GM19238 (cell line): ENCODE results near the gene TRIM38.
"Not testable (repeated sequence)": the region's sequence is repeated elsewhere in the genome, so short reads cannot be mapped to it uniquely, and the experiment has no call there.

Source experiments
- DNase-seq: peaks from one replicate; pipeline ENCODE4 v3.0.0; 2011; ENCODE audit warnings: low spot score; ENCODE audit not compliant: insufficient read length

Gene TRIM38

DNA sequence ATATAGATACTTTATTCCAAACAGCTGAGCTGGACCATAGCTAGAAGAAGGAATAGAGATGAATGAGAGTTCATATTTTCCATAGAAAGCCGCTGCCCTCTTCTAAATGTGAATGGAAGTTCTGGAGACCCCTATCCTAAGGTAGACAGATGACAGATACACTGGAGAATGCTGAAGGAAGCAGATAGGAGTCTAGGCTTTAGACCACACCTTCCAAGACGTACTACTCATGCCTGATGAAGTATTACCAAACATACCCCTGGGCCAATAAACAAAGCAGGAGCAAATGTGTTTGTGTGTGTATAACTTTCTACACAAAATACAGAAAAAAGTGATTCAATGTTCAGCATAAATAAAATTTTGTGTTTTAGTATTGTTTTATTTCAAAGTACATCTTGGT is 23.0 kb upstream of the TRIM38 start:
- DNase-seq: no peak

DNA sequence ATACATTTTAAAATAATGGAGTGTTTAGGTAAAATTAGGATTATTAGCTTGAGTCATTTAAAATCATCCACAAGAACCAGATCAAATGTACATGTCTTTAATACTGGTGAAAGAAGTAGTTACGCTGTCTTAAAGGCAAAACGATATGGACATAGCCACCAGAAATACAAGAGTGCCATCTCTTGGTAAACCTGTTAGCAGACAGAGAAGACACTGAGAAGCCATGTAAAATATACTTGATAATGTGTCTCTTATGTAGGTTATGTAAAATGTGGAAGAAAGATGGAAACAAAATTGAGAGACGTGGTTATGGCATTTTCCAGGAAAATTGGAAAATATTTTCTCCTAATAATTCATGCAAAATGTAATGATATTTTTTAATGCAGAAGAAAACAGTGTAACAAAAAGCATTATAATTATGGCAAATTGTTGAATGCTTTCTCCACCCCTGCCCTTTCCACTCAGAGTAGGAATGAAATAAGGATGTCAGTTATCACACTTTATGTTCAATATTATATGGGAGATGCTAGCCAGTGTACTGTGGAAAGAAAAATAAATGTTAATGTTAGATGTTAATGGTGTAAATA is 19.9 kb upstream of the TRIM38 start:
- no peak for DNase-seq

DNA sequence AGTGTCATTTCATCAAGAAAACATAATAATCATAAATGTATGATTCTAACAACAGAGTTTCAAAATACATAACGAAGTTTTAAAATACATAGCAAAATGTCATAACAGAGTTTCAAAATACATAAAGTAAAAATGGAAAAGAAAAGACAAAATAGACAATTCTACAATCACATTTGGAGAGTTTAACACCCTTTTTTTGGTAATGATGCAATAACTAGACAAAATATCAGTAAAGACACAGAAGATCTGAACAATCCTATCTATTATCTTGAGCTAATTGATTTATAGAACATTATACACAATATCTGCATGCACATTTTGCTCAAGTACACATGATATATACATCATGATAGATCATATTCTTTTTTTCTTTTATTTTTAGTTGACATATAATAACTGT is 18.7 kb upstream of the TRIM38 start:
- no peak for DNase-seq

DNA sequence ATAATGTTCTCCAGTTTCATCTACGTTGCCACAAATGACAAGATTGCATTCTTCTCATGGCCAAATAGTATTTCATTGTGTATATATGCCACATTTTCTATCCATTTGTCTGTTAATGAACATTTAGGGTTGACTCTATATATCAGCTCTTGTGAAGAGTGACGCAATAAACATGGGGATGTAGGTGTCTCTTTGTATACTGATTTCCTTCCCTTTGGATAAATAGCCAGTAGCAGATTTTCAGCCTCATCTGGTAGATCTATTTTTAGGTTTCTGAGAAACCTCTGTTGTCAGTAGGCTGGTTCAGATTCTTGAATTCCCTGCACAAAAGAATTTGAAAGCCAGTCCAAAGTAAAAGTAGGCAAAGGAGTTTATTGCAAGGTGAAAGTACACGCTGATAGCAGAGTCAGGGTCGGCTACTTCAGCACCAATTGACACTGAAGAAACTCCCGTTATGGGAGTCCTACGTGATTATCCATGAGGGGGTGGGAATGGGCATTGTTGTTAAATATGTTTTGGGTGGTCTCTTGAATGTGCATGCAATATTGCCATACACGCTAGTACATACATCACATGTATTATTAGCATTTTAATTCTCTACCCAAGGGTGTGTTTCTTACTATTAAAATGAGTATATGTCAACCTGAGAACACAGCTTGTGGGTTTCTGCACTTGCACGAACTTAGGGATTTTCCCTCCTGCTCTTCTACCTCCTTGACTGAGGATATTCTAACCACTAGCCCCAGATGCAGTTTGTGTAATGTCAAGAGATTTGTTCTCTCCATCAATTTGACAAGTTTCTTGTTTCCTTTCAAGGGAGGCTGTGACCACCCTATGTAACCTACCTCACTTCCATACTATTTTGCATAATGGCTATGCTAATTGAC is 17.7 kb upstream of the TRIM38 start:
- no peak for DNase-seq

DNA sequence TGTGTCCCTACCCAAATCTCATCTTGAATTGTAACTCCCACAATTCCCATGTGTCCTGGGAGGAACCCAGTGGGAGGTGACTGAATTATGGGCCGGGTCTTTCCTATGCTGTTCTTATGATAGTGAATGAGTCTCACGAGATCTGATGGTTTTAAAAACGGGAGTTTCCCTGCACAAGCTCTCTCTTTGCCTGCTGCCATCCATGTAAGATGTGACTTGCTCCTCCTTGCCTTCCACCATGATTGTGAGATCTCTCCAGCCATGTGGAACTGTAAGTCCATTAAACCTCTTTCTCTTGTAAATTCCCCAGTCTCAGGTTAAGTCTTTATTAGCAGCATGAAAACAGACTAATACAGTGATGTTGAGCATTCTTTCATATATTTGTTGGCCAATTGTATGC is 16.9 kb upstream of the TRIM38 start:
- not testable (repeated sequence) for DNase-seq

DNA sequence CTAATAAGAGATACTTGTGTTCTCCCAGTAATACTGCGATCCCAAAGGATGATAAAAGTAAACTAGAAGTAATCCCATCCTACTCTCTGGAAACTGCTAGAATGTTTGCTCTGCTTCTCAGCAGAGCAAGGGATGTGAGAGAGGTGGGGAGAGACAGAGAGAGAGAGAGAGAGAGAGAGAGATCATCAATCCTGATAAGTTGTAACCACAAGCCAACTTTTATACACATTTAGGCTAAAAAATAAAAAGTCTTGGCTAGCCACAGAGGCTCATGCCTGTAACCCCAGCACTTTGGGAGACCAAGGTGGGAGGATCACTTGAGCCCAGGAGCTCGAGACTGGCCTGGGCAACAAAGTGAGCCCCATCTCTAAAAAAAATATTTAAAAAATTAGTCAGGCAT is 16.0 kb upstream of the TRIM38 start:
- DNase-seq: no peak

DNA sequence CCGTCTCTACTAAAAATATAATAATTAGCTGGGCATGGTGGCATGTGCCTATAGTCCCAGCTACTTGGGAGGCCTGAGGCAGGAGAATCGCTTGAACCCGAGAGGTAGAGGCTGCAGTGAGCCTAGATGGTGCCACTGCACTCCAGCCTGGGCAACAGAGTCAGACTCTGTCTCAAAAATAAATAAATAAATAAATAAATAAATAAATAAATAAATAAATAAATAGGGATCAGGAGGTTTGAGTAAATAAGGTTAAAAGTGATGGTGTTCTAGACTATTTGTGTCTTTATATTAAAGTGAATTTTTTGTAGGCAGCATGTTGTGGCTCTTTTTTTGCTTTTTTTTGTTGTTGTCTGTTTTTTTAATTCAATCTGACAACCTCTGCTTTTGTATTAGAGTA is 15.1 kb upstream of the TRIM38 start:
- DNase-seq: not testable (repeated sequence)

DNA sequence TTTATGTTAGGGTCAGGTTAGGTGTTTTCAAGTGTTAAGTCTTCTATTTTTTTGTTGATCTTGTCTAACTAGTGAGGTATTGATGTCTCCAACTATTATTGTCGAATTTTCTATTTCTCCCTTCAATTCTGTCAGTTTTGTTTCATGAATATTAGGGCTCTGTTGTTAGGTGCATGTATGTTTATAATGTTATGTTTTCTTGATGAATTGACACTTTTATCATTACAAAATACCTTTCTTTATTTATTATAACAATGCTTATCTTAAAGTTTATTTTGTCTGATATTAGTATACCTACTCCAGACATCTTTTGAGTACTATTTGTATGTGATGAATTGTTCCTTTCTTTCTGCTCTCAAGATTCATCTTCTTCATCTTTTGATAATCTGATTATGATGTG is 12.9 kb upstream of the TRIM38 start:
- DNase-seq: no peak

DNA sequence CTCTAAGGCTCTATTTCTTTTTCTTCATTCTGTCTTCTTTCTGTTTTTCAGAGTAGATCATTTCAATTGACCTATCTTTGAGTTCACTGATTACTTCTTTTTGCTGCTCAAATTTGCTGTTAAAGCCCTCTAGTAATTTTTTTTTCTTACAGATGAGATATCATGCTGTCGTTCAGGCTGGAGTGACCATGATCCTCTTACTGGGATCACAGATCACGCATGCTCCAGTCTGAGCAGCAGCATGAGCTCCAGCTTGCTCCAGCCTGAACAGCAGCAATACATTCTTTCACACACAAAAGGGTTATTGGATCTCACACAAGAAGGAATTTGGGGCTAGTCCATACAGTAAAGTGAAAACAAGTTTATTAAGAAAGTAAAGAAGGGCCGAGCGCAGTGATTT is 12.3 kb upstream of the TRIM38 start:
- DNase-seq: no peak

DNA sequence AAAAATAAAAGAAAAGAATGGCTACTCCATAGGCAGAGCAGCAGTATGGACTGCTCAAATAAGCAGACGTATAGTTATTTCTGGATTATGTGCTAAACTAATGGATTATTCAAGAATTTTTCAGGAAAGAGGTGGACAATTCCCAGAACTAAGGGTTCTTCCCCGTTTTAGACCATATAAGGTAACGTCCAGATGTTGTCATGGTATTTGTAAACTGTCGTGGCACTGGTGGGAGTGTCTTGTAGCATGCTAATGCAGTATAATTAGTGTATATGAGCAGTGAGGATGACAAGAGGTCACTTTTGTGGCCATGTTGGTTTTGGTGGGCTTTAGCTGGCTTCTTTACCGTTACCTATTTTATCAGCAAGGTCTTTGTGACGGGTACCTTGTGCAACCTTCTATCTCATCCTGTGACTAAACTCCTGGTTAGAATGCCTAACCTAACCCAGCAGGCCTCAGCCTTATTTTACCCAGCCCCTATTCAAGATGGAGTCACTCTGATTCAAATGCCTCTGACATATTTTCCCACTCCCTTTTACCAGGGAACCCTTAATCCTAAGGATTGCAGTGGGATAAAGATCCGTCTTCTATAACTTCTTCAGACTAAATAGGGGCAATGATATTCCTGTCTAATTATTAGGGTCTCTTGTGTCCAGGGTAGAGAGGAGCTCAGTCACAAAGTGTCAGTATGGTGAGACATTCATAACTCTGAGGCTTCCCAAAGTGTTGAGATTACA is 11.1 kb upstream of the TRIM38 start:
- no peak for DNase-seq

DNA sequence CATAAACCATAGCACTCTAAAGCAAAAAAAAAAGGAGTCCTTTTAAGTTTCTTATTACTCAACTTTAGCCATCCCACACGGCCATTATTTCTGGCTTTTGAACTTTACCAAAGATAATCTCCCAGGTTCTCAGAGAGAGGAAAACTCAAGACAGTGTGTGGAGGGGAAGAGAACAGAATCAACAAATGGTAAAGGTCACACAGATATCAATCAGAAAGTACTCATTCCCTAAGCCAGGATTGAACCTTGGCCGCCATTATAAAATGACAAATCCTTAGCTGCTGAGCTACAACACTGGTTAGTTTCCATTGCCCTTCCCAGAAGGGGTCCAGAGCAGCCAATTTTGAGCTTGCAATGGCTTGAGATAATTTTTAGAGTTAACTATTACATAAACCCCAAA is 10.1 kb upstream of the TRIM38 start:
- DNase-seq: no peak

DNA sequence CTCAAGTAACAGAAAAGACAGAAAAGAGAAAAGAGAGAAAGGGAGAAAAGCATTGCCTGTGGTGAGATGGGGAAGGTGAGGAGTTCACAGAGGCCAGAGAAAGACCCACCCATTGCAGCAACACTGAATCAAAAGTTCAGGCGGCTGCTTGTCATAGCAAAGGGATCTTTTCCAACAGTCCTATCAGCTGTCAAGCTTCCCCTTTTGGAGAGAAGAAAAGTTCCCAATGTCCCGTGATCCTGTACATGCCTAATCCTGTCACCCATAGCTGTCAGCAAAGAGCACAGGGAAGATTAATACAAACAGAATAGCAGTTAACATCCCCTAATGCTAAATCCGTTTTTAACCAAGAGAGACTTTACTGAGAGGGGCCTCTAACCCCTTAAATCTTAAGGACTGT is 8.9 kb upstream of the TRIM38 start:
- no peak for DNase-seq

DNA sequence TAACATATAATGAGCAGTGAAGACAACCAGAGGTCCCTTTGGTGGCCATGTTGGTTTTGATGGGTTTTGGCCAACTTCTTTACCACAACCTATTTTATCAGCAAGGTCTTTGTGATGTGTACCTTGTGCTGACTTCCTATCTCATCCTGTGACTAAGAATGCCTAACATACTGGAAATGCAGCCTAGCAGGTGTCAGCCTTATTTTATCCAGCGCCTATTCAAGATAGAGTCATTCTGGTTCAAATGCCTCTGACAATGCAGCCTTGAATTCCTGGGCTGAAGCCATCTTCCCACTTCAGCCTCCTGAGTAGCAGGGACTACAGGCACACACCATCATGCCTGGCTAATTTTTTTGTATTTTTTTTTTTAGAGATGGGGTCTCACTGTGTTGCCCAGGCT is 7.8 kb upstream of the TRIM38 start:
- no peak for DNase-seq

DNA sequence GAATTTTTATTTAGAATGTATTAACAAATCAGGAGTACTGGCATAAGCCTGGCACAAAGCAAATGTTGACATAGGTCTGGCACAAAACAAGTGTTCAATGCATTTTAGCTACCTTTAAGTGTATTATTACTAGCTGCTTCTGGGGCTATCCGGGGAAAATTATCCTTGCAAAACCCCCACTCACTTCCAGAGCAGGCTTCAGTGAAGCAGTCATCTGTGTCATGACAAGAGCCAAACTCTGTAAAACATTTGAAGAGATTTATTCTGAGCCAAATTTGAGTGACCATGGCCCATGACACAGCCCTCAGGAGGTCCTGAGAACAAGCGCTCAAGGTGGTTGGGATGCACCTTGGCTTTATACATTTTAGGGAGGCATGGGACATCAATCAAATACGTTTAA is 6.4 kb upstream of the TRIM38 start:
- no peak for DNase-seq

DNA sequence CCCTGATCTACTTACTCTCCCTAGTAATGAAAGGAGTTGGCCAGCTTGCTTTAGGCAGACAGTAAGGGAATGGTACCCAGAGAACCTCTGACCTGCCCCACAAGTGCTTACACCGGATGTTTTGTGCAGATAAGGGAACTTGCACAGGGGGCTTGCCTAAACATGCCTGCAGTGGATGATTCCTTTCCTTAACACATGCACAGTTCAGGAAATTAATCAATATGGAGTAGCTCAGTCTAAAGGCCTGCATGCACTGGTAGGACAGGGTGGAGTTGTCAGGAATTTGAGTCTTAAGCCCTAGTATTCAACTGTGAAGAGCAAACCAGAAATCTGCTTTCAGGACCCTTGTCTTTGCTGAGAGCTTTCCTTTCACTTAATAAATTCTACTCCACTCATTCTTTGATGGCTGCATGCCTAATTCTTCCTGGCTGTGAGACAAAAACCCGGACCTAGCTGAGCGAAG is 3.9 kb upstream of the TRIM38 start:
- DNase-seq: no peak

DNA sequence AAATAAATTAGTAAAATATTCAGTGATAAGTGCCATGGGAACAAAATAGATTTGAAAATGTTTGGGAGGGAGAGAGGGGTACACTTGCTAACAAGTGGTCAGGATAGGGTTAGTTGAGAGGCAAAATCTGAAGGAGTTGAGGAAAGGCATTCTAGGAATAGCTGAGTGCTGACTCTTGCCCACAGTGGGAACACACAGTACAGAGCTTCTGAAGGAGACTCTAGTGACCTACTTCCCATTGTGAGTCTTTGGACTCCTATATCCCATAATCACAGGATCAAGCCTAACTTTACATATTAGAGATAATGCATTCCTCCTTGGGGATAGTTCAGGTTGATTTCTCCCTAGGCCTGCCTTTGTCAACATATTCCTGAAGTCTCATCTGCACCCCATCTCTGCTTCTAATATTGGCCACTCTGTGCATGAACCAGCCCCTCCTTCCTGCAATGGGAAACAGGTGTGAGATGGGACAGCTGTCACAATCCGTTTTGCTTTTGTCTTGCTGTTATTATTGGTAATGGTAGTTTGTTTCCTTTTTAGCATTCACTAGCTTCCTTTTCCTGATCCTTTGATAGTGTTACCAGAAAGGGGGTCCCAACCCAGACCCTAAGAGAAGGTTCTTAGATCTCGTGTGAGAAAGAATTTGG is 2.6 kb upstream of the TRIM38 start:
- DNase-seq: no peak

DNA sequence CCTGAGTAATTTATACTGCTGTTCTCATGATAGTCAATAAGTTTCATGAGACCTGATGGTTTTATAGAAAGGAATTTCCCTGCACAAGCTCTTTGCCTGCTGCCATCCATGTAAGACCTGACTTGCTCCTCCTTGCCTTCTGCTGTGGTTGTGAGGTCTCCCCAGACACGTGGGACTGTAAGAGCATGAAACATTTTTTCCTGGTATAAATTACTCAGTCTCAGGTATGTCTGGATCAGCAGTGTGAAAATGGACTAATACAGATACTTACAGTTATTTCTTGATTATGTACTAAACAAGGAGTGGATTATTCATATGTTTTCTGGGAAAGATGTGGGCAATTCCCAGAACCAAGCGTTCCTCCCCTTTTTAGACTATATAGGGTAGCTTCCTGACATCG is 1.9 kb upstream of the TRIM38 start:
- no peak for DNase-seq

DNA sequence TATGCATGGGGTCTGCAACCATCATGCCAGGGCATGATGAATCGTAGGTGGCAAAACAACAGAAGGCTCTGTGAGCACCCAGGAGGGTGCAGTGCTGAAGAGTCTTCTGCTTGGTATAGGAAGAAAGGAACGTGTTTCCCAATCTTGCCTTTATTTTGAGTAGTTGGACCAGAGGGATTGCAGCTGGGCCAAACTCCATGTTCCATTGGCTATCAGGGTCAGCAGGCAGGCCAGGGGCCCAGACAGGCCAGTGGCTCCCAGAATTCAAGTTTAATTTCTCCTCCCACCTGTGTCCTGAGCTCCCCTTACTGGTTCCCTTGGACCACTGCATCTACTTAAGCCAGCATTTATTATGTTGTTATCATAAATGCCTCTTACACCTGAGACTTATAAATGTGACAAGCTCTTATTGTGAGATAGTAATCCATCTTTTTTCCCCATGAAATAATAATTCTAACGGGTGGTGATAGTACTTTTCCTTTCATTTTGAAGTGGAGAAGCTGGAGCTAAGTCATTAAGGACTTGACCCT is 918 bp upstream of the TRIM38 start:
- DNase-seq: no peak

DNA sequence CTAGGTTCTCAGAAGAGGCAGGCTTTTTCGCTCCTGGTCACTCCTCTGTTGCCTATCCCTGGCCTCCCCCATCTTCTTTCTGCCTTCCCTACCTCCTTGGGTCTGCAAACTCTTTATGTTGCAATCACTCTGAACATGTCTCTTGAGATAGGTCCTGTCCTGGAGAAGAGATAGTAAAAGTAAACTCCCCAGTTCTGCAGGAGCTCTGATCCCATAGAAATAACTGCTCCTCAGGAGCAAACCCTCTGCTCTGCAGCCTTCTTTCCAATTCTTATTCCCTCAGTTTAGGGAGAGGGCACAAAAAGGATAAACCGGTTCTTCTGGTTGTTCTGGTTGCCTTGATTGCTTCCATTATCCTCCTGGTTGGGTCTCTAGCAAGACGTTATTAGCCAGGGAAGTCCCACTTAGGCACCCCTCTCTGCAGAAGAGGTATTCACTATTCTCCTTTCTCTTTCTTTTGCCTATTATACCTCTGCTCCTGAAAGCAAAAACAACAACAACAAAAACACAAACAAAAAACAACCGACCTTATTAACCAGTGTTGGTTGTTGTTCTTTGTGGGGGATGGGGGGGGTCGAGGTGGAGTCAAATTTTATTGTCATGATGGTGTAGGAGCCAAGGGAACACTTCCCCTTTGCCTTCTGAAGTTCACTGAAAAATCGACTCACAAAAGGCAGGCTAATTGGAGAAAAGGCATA is 973 bp downstream of the TRIM38 start:
- DNase-seq: no peak

DNA sequence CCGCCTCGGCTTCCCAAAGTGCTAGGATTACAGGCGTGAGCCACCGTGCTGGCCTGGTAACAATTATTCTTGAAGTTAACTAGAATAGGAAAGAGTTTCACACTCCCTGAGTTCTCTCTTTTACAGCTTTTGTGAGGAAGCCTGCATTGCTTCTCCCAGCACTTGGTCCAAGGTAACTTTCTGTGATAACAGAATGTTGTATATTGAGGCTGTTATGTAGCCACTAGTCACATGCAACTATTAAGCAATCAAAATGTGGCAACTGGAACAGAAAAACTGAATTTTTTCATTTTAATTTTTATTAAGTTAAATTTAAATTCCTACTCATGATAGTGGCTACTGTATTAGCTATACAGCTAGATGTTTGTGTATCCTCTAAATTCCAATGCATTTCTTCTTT is 2.5 kb downstream of the TRIM38 start:
- DNase-seq: no peak

DNA sequence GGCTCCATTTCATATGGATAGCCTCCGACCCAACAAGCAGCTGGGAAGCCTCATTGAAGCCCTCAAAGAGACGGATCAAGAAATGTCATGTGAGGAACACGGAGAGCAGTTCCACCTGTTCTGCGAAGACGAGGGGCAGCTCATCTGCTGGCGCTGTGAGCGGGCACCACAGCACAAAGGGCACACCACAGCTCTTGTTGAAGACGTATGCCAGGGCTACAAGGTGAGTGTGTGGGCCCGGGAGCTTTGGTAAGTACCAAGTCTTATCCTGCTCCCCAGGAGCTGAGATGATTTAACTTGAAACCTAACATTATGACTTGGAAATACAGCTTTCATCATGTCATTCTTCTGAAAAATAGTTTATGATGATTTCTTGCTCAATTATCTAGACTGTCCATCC is 4.1 kb downstream of the TRIM38 start:
- no peak for DNase-seq
